HepG2 (cell line): ENCODE results near the gene RHBDF2. TPM values are rescaled to one million over a fixed set of nuclear protein-coding genes. Genes with fewer than 3 reads are reported as not detected.

ENCODE experiments used
- AHR ChIP-seq: IDR thresholded peaks from 2 replicates; pipeline ENCODE4 v1.6.1; 2018; ENCODE audit warnings: missing genetic modification reagents, missing compliant biosample characterization
- ARNTL ChIP-seq: sonication (generic); formaldehyde crosslinking; IDR thresholded peaks from 2 replicates; pipeline ENCODE4 v1.4.0; 2020; ENCODE audit warnings: mild to moderate bottlenecking, missing genetic modification reagents
- CCAR2 ChIP-seq: fragments of 200-400 bp; formaldehyde crosslinking; optimal IDR thresholded peaks from 2 replicates; pipeline ENCODE3; 2018; ENCODE audit warnings: low read depth, mild to moderate bottlenecking, low read length, moderate library complexity
- DMAP1 ChIP-seq: IDR thresholded peaks from 2 replicates; pipeline ENCODE4 v1.6.1; 2016
- HOXA5 ChIP-seq: sonication (generic); formaldehyde crosslinking; IDR thresholded peaks from 2 replicates; pipeline ENCODE4 v1.4.0; 2020; ENCODE audit warnings: missing genetic modification reagents
- IRX3 ChIP-seq: sonication (generic); formaldehyde crosslinking; IDR thresholded peaks from 2 replicates; pipeline ENCODE4 v1.8.1; 2023; ENCODE audit warnings: mild to moderate bottlenecking, low read depth, missing genetic modification reagents, borderline replicate concordance
- JUND ChIP-seq: sonication (generic); formaldehyde crosslinking; IDR thresholded peaks from 2 replicates; pipeline ENCODE4 v1.8.0; 2022; ENCODE audit warnings: mild to moderate bottlenecking, missing genetic modification reagents
- NFYC ChIP-seq: IDR thresholded peaks from 2 replicates; pipeline ENCODE4 v1.6.1; 2016; ENCODE audit warnings: missing genetic modification reagents, missing compliant biosample characterization
- POLR2AphosphoS5 ChIP-seq: IDR thresholded peaks from 2 replicates; pipeline ENCODE4 v1.6.1; 2012; ENCODE audit warnings: low read depth, low read length
- RBFOX2 ChIP-seq: fragments of 200-400 bp; formaldehyde crosslinking; IDR thresholded peaks from 2 replicates; pipeline ENCODE4 v1.6.1; 2017; ENCODE audit warnings: low read depth, mild to moderate bottlenecking, low read length
- SKI ChIP-seq: fragments of 450-650 bp; IDR thresholded peaks from one replicate; pipeline ENCODE4 v1.6.1; 2018; ENCODE audit warnings: mild to moderate bottlenecking; ENCODE audit not compliant: partially characterized antibody
- TBX2 ChIP-seq: sonication (generic); formaldehyde crosslinking; IDR thresholded peaks from 2 replicates; pipeline ENCODE4 v1.5.0; 2020; ENCODE audit warnings: missing genetic modification reagents, mild to moderate bottlenecking, borderline replicate concordance
- TOPORS ChIP-seq: sonication (generic); formaldehyde crosslinking; IDR thresholded peaks from 2 replicates; pipeline ENCODE4 v1.8.0; 2023; ENCODE audit warnings: mild to moderate bottlenecking, missing genetic modification reagents
- ZBTB20 ChIP-seq: sonication (generic); formaldehyde crosslinking; IDR thresholded peaks from 2 replicates; pipeline ENCODE4 v1.8.1; 2023; ENCODE audit warnings: missing genetic modification reagents, low read depth, mild to moderate bottlenecking, borderline replicate concordance
- ZBTB42 ChIP-seq: sonication (generic); formaldehyde crosslinking; IDR thresholded peaks from 2 replicates; pipeline ENCODE4 v1.5.0; 2020; ENCODE audit warnings: mild to moderate bottlenecking, missing genetic modification reagents
- ZFP41 ChIP-seq: sonication (generic); formaldehyde crosslinking; IDR thresholded peaks from 2 replicates; pipeline ENCODE4 v1.4.0; 2020; ENCODE audit warnings: mild to moderate bottlenecking, missing genetic modification reagents, borderline replicate concordance
- ZNF121 ChIP-seq: sonication (generic); formaldehyde crosslinking; IDR thresholded peaks from 2 replicates; pipeline ENCODE4 v1.5.0; 2020; ENCODE audit warnings: mild to moderate bottlenecking, missing genetic modification reagents
- ZNF160 ChIP-seq: sonication (generic); formaldehyde crosslinking; IDR thresholded peaks from 2 replicates; pipeline ENCODE4 v1.8.0; 2022; ENCODE audit warnings: mild to moderate bottlenecking, inconsistent platforms, missing genetic modification reagents
- ZNF567 ChIP-seq: sonication (generic); formaldehyde crosslinking; IDR thresholded peaks from 2 replicates; pipeline ENCODE4 v1.8.1; 2023; ENCODE audit warnings: mild to moderate bottlenecking, missing genetic modification reagents, borderline replicate concordance
- ZNF773 ChIP-seq: sonication (generic); formaldehyde crosslinking; IDR thresholded peaks from 2 replicates; pipeline ENCODE4 v1.4.0; 2020; ENCODE audit warnings: missing genetic modification reagents, borderline replicate concordance
- ZNF891 ChIP-seq: sonication (generic); formaldehyde crosslinking; IDR thresholded peaks from 2 replicates; pipeline ENCODE4 v1.5.0; 2020; ENCODE audit warnings: mild to moderate bottlenecking, missing genetic modification reagents
- ZSCAN12 ChIP-seq: sonication (generic); formaldehyde crosslinking; IDR thresholded peaks from 2 replicates; pipeline ENCODE4 v1.9.0; 2021; ENCODE audit warnings: mild to moderate bottlenecking, missing genetic modification reagents
- polyA plus RNA-seq, 8 experiments: library from polyadenylated mRNA; depleted of rRNA in 3 of 8; stranded (reverse) in 7 of 8; unstranded in 1 of 8; fragments of >200 nt; fragmentation: Illumina TruSeq in 4 of 8; extraction: Trizol in 4 of 8; gene quantifications; 2 replicates each; pipeline versions ENCODE4 v1.2.1 to v1.2.3, GENCODE V29; 2011 to 2016; ENCODE audit warnings: low read depth in 4 of 8, missing spikeins in 1 of 8, mixed read lengths in 1 of 8; ENCODE audit not compliant: insufficient read depth in 1 of 8
- total RNA-seq, 5 experiments: library from RNA; depleted of rRNA; stranded (reverse); fragments of >200 nt; fragmentation: Illumina TruSeq; extraction: Trizol; gene quantifications; 2 replicates each; pipeline ENCODE4 v1.2.3, GENCODE V29; 2016; ENCODE audit warnings: low read depth in 1 of 5
- TF ChIP-seq, protein P1 (sequence below): sonication (generic); formaldehyde crosslinking; IDR thresholded peaks from 2 replicates; pipeline ENCODE4 v1.5.0; 2020; ENCODE audit warnings: mild to moderate bottlenecking, missing genetic modification reagents, moderate library complexity
- TF ChIP-seq, protein P2 (sequence below): sonication (generic); formaldehyde crosslinking; IDR thresholded peaks from 2 replicates; pipeline ENCODE4 v1.9.0; 2021; ENCODE audit warnings: missing genetic modification reagents, borderline replicate concordance

Gene RHBDF2
- total and polyA plus RNA-seq, 2 of the 13 experiments (the other 11 are each of a cell fraction or from before 2014, with no cell fraction given) = 7.8 to 24.2 TPM

DNA sequence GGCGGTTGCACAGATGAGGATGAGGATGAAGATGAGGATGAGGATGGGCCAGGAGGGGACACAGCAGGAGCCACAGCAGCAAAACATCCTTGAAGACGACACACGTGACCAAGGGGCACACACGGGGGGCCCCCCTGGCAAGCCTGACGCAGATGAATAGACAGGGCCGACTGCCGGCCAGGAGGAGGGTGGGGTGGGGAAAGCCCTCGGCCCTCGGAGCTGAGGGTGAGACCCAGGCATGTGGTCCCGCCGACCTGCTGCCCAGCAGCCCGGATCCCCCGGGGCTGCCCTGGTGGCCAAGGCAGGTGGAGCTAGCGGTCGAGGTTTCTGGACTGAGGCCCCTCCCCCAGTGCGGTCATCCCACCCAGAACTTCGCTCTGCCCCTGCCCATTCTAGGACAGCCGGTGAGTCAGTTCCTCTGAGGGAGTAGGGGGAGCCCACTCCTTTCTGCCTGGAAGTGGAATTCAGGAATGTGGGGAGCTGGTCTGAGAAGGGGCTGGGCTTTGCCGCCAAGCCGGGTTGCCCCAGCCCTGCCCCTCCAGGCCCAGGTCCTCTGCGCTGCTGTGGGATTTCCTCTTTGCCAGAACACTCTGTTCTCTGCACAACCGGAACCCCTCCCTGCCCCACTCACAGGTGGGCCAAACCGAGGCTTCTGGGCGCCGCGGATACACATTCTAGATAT is 26.3 kb upstream of the RHBDF2 start (continued):
- TF ChIP-seq ZNF773 = no peak
- peak; percentile 81; the same call in 1 of the 2 replicates for TF ChIP-seq ZNF891 (CRISPR knock-in tag)
- TF ChIP-seq ZSCAN12 (CRISPR knock-in tag) = no peak
- TF ChIP-seq POLR2AphosphoS5 = no peak
- TF ChIP-seq TBX2 = peak; percentile 14; the same call in 1 of the 2 replicates
- no peak for TF ChIP-seq DMAP1 (CRISPR knock-in tag)
- TF ChIP-seq ZNF160 = no peak
- TF ChIP-seq ZBTB20 (CRISPR knock-in tag) = no peak
- no peak for TF ChIP-seq CCAR2
- TF ChIP-seq, protein P1, sequence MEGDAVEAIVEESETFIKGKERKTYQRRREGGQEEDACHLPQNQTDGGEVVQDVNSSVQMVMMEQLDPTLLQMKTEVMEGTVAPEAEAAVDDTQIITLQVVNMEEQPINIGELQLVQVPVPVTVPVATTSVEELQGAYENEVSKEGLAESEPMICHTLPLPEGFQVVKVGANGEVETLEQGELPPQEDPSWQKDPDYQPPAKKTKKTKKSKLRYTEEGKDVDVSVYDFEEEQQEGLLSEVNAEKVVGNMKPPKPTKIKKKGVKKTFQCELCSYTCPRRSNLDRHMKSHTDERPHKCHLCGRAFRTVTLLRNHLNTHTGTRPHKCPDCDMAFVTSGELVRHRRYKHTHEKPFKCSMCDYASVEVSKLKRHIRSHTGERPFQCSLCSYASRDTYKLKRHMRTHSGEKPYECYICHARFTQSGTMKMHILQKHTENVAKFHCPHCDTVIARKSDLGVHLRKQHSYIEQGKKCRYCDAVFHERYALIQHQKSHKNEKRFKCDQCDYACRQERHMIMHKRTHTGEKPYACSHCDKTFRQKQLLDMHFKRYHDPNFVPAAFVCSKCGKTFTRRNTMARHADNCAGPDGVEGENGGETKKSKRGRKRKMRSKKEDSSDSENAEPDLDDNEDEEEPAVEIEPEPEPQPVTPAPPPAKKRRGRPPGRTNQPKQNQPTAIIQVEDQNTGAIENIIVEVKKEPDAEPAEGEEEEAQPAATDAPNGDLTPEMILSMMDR (CRISPR knock-in tag) = peak; percentile 52
- no peak for TF ChIP-seq JUND (CRISPR knock-in tag)
- no peak for TF ChIP-seq NFYC (CRISPR knock-in tag)
- TF ChIP-seq RBFOX2 = no peak
- TF ChIP-seq ZNF567 (CRISPR knock-in tag) = no peak
- TF ChIP-seq ZNF121 (CRISPR knock-in tag) = no peak
- TF ChIP-seq ZBTB42 (CRISPR knock-in tag) = no peak
- TF ChIP-seq SKI = no peak
- TF ChIP-seq ARNTL = peak; percentile 40; the same call in 1 of the 2 replicates
- TF ChIP-seq IRX3 (CRISPR knock-in tag) = no peak; the same call in 1 of the 2 replicates
- 0 out of 2 replicates have a peak, but pooled peaks have one; percentile 52 for TF ChIP-seq AHR (CRISPR knock-in tag)
- TF ChIP-seq HOXA5 (CRISPR knock-in tag) = no peak
- TF ChIP-seq TOPORS (CRISPR knock-in tag) = no peak
- TF ChIP-seq, protein P2, sequence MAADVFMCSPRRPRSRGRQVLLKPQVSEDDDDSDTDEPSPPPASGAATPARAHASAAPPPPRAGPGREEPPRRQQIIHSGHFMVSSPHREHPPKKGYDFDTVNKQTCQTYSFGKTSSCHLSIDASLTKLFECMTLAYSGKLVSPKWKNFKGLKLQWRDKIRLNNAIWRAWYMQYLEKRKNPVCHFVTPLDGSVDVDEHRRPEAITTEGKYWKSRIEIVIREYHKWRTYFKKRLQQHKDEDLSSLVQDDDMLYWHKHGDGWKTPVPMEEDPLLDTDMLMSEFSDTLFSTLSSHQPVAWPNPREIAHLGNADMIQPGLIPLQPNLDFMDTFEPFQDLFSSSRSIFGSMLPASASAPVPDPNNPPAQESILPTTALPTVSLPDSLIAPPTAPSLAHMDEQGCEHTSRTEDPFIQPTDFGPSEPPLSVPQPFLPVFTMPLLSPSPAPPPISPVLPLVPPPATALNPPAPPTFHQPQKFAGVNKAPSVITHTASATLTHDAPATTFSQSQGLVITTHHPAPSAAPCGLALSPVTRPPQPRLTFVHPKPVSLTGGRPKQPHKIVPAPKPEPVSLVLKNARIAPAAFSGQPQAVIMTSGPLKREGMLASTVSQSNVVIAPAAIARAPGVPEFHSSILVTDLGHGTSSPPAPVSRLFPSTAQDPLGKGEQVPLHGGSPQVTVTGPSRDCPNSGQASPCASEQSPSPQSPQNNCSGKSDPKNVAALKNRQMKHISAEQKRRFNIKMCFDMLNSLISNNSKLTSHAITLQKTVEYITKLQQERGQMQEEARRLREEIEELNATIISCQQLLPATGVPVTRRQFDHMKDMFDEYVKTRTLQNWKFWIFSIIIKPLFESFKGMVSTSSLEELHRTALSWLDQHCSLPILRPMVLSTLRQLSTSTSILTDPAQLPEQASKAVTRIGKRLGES (CRISPR knock-in tag) = no peak
- TF ChIP-seq ZFP41 (CRISPR knock-in tag) = no peak
